GM23338 (cell line): ENCODE measurements around the gene TPP2. TPM values are rescaled to one million over a fixed set of nuclear protein-coding genes. Genes with fewer than 3 reads are reported as not detected.

Experiments
- ATAC-seq: fragments of 200-7000 bp; cut with Tn5 transposase; 3 replicates; pipeline ENCODE4 v1.9.1; 2020
- DNase-seq: peaks from one replicate; pipeline ENCODE4 v3.0.0-alpha.2; 2015; ENCODE audit warnings: low spot score
- H2AFZ ChIP-seq: fragments of 200-600 bp; sonication (generic); 2 replicates; pipeline ENCODE4 v1.8.0; 2016; ENCODE audit warnings: antibody characterized with exemption, mild to moderate bottlenecking, moderate library complexity
- H3F3A ChIP-seq: fragments of 200-600 bp; sonication (generic); replicated peaks from 2 replicates; pipeline ENCODE4 v1.8.0; 2017; ENCODE audit warnings: antibody characterized with exemption, mixed run types, low read depth
- H3K27ac ChIP-seq: fragments of 200-600 bp; sonication (generic); 2 replicates; pipeline ENCODE4 v1.6.1; 2016; ENCODE audit warnings: low read depth
- H3K27me3 ChIP-seq: fragments of 200-600 bp; sonication (generic); 2 replicates; pipeline ENCODE4 v1.8.0; 2016; ENCODE audit warnings: mild to moderate bottlenecking, mixed run types, moderate library complexity; ENCODE audit not compliant: insufficient read depth
- H3K36me3 ChIP-seq: fragments of 200-600 bp; sonication (generic); 2 replicates; pipeline ENCODE4 v1.8.0; 2016; ENCODE audit warnings: mild to moderate bottlenecking; ENCODE audit not compliant: insufficient read depth
- H3K4me1 ChIP-seq: fragments of 200-600 bp; sonication (generic); 2 replicates; pipeline ENCODE4 v1.8.0; 2016; ENCODE audit warnings: mild to moderate bottlenecking, moderate library complexity; ENCODE audit not compliant: insufficient read depth
- H3K4me2 ChIP-seq: fragments of 200-600 bp; sonication (generic); 2 replicates; pipeline ENCODE4 v1.7.1; 2017; ENCODE audit warnings: mixed run types
- H3K4me3 ChIP-seq: fragments of 200-600 bp; sonication (generic); 2 replicates; pipeline ENCODE4 v1.6.1; 2016; ENCODE audit warnings: mixed run types
- H3K79me2 ChIP-seq: fragments of 200-600 bp; sonication (generic); replicated peaks from 2 replicates; pipeline ENCODE4 v1.8.0; 2017; ENCODE audit warnings: mild to moderate bottlenecking; ENCODE audit not compliant: insufficient read depth
- H3K9me2 ChIP-seq: fragments of 200-600 bp; sonication (generic); 2 replicates; pipeline ENCODE4 v1.8.0; 2017; ENCODE audit not compliant: insufficient read depth
- H4K20me1 ChIP-seq: fragments of 200-600 bp; sonication (generic); replicated peaks from 2 replicates; pipeline ENCODE4 v1.8.0; 2017; ENCODE audit warnings: mild to moderate bottlenecking; ENCODE audit not compliant: insufficient read depth
- H3K27ac Mint-ChIP-seq: 2 replicates; pipeline ENCODE4 v1.8.0; 2020; ENCODE audit warnings: inconsistent platforms, mild to moderate bottlenecking, moderate library complexity, mixed read lengths
- H3K27me3 Mint-ChIP-seq: 3 replicates; pipeline ENCODE4 v1.8.0; 2022; ENCODE audit warnings: low read depth, mild to moderate bottlenecking, moderate library complexity, mixed read lengths, inconsistent platforms; ENCODE audit not compliant: insufficient read depth, poor library complexity
- H3K36me3 Mint-ChIP-seq: 3 replicates; pipeline ENCODE4 v1.8.0; 2021; ENCODE audit warnings: low read depth, mild to moderate bottlenecking, inconsistent platforms, moderate library complexity, mixed read lengths
- H3K4me1 Mint-ChIP-seq: 3 replicates; pipeline ENCODE4 v1.8.0; 2020; ENCODE audit warnings: mild to moderate bottlenecking, inconsistent platforms, mixed read lengths
- H3K4me3 Mint-ChIP-seq: 3 replicates; pipeline ENCODE4 v1.8.0; 2021; ENCODE audit warnings: moderate library complexity, mild to moderate bottlenecking, inconsistent platforms, mixed read lengths
- H3K9me3 Mint-ChIP-seq: 3 replicates; pipeline ENCODE4 v1.8.0; 2020; ENCODE audit warnings: moderate library complexity, mild to moderate bottlenecking, inconsistent platforms, mixed read lengths
- CTCF ChIP-seq, 2 experiments: fragments of 200-600 bp in 1 of 2; sonication (generic) in 1 of 2; conservative IDR thresholded peaks; 2 replicates each; pipeline versions ENCODE4 v1.5.1 to v1.6.1; 2016 to 2017; ENCODE audit warnings: antibody characterized with exemption in 2 of 2, low read depth in 2 of 2, mild to moderate bottlenecking in 2 of 2, moderate library complexity in 1 of 2
- ETS1 ChIP-seq: IDR thresholded peaks from 2 replicates; pipeline ENCODE4 v1.6.1; 2016; ENCODE audit warnings: antibody characterized with exemption
- EZH2 ChIP-seq: fragments of 200-600 bp; sonication (generic); IDR thresholded peaks from one replicate; pipeline ENCODE4 v1.8.0; 2017; ENCODE audit warnings: antibody characterized with exemption, mild to moderate bottlenecking, low read depth; ENCODE audit not compliant: unreplicated experiment
- EZH2phosphoT487 ChIP-seq: fragments of 200-600 bp; sonication (generic); IDR thresholded peaks from one replicate; pipeline ENCODE4 v1.8.1; 2018; ENCODE audit warnings: antibody characterized with exemption; ENCODE audit not compliant: unreplicated experiment
- JUNB ChIP-seq: IDR thresholded peaks from one replicate; pipeline ENCODE4 v1.6.1; 2016; ENCODE audit warnings: antibody characterized with exemption; ENCODE audit not compliant: unreplicated experiment
- POLR2AphosphoS5 ChIP-seq: IDR thresholded peaks from 2 replicates; pipeline ENCODE4 v1.6.1; 2016; ENCODE audit warnings: antibody characterized with exemption, low read depth
- REST ChIP-seq: IDR thresholded peaks from one replicate; pipeline ENCODE4 v1.6.1; 2018; ENCODE audit warnings: antibody characterized with exemption; ENCODE audit not compliant: unreplicated experiment
- ZNF114 ChIP-seq: fragments of 250-450 bp; sonication (Bioruptor Pico); IDR thresholded peaks from 2 replicates; pipeline ENCODE4 v1.5.0; 2020; ENCODE audit warnings: mild to moderate bottlenecking, moderate library complexity
- ZNF331 ChIP-seq: fragments of 250-450 bp; sonication (Bioruptor Pico); IDR thresholded peaks from 2 replicates; pipeline ENCODE4 v1.5.0; 2020; ENCODE audit warnings: low read depth, mild to moderate bottlenecking, moderate library complexity
- ZNF462 ChIP-seq: fragments of 250-450 bp; sonication (Bioruptor Pico); IDR thresholded peaks from 2 replicates; pipeline ENCODE4 v1.5.0; 2020; ENCODE audit warnings: mild to moderate bottlenecking, moderate library complexity
- polyA plus RNA-seq: library from polyadenylated mRNA; unstranded; fragments of >200 nt; fragmentation: Nextera tagmentation; extraction: Ambion mirVana; gene quantifications from 2 replicates; pipeline ENCODE4 v1.2.1, GENCODE V29; 2016
- total RNA-seq: library from RNA; depleted of rRNA; stranded (reverse); fragments of >200 nt; shearing (Covaris generic); gene quantifications from 2 replicates; pipeline ENCODE4 v1.2.3, GENCODE V29; 2014

Gene TPP2
- total and polyA plus RNA-seq, 2 experiments from 2014 or later, result 56.6 to 111 TPM

GRCh38 chr13:102566513-102566912 lies 30.3 kb upstream of the TPP2 start:
- Histone ChIP-seq H3K27me3 (no peaks in the 10 kb centered on the region), H3K79me2 (no peaks in the 10 kb centered on the region), H3K9me2 (0 out of 2 replicates have a peak, but pooled peaks cover 2% of the 10 kb centered on the region), H3K36me3 (no peaks in the 10 kb centered on the region), H3K4me2 (no peak overlapping the region), H3F3A (no peaks in the 10 kb centered on the region), H4K20me1 (no peaks in the 10 kb centered on the region), H3K4me3 (no peak overlapping the region), H2AFZ (no peak overlapping the region), H3K27ac (no peak overlapping the region), H3K4me1 (no peaks in the 10 kb centered on the region)
- Mint-ChIP-seq H3K4me3 (no peak overlapping the region), H3K36me3 (no peaks in the 10 kb centered on the region), H3K27me3 (peaks cover 2% of the 10 kb centered on the region), H3K4me1 (peaks cover 4% of the 10 kb centered on the region; the same call in 2 of the 3 replicates), H3K9me3 (no peaks in the 10 kb centered on the region), H3K27ac (no peak overlapping the region)
- ATAC-seq (no peak), DNase-seq (no peak)
- TF ChIP-seq JUNB, result no peak
- TF ChIP-seq REST, result no peak
- no peak for TF ChIP-seq ZNF114 (CRISPR knock-in tag)
- TF ChIP-seq EZH2, result no peak
- TF ChIP-seq ETS1, result no peak
- TF ChIP-seq POLR2AphosphoS5, result no peak
- no peak for TF ChIP-seq ZNF462 (CRISPR knock-in tag)
- no peak for TF ChIP-seq EZH2phosphoT487
- TF ChIP-seq CTCF (conservative IDR thresholded peaks at IDR 0.05; ENCODE audit: low read depth in 2 of 2), result no peak
- TF ChIP-seq ZNF331 (CRISPR knock-in tag), result no peak
